HepG2 (cell line): ENCODE results near the gene SPRY1. TPM values are rescaled to one million over a fixed set of nuclear protein-coding genes. Genes with fewer than 3 reads are reported as not detected.
A peak's percentile ranks its signal among the peaks of the same experiment; 100 is the strongest.

Experiments used
- FOXO4 ChIP-seq: sonication (generic); formaldehyde crosslinking; conservative IDR thresholded peaks from 2 replicates; pipeline ENCODE4 v1.8.1; 2023; ENCODE audit warnings: missing genetic modification reagents
- ISX ChIP-seq: sonication (generic); formaldehyde crosslinking; conservative IDR thresholded peaks from 2 replicates; pipeline ENCODE4 v1.5.0; 2020; ENCODE audit warnings: missing genetic modification reagents
- MAFK ChIP-seq, 2 experiments: IDR thresholded peaks in 1 of 2; conservative IDR thresholded peaks in 1 of 2; 2 replicates each; pipeline ENCODE4 v1.6.1; 2011; ENCODE audit warnings: improper control_type of control experiment in 2 of 2, low read length in 2 of 2
- MXD4 ChIP-seq: IDR thresholded peaks from 2 replicates; pipeline ENCODE4 v1.6.1; 2016; ENCODE audit warnings: mild to moderate bottlenecking, missing biosample characterization, missing genetic modification reagents
- POGK ChIP-seq: sonication (generic); formaldehyde crosslinking; conservative IDR thresholded peaks from 2 replicates; pipeline ENCODE4 v1.8.0; 2022; ENCODE audit warnings: mild to moderate bottlenecking, moderate library complexity, missing genetic modification reagents
- RCOR2 ChIP-seq: IDR thresholded peaks from 2 replicates; pipeline ENCODE4 v1.6.1; 2016; ENCODE audit warnings: missing biosample characterization, missing genetic modification reagents
- SAP130 ChIP-seq: IDR thresholded peaks from 2 replicates; pipeline ENCODE4 v1.6.1; 2016; ENCODE audit warnings: low read depth
- SKIL ChIP-seq: sonication (generic); formaldehyde crosslinking; IDR thresholded peaks from 2 replicates; pipeline ENCODE4 v1.8.0; 2022; ENCODE audit warnings: missing genetic modification reagents, mild to moderate bottlenecking, moderate library complexity, borderline replicate concordance
- SMAD9 ChIP-seq: sonication (generic); formaldehyde crosslinking; IDR thresholded peaks from 2 replicates; pipeline ENCODE4 v1.5.1; 2020; ENCODE audit warnings: mild to moderate bottlenecking, missing genetic modification reagents
- SPEN ChIP-seq: sonication (generic); formaldehyde crosslinking; IDR thresholded peaks from 2 replicates; pipeline ENCODE4 v1.5.1; 2020; ENCODE audit warnings: low read depth, mild to moderate bottlenecking, missing genetic modification reagents
- SYNCRIP ChIP-seq: fragments of 200-400 bp; formaldehyde crosslinking; IDR thresholded peaks from 2 replicates; pipeline ENCODE4 v1.6.1; 2018; ENCODE audit warnings: mild to moderate bottlenecking, low read depth, low read length; ENCODE audit not compliant: insufficient read depth
- THAP8 ChIP-seq: sonication (generic); formaldehyde crosslinking; IDR thresholded peaks from 2 replicates; pipeline ENCODE4 v1.5.1; 2020; ENCODE audit warnings: missing genetic modification reagents, mild to moderate bottlenecking, borderline replicate concordance
- ZBTB21 ChIP-seq: sonication (generic); formaldehyde crosslinking; IDR thresholded peaks from 2 replicates; pipeline ENCODE4 v1.4.0; 2020; ENCODE audit warnings: missing genetic modification reagents
- ZNF235 ChIP-seq: sonication (generic); formaldehyde crosslinking; IDR thresholded peaks from 2 replicates; pipeline ENCODE4 v1.8.1; 2023; ENCODE audit warnings: mild to moderate bottlenecking, missing genetic modification reagents, borderline replicate concordance
- ZNF317 ChIP-seq: sonication (generic); formaldehyde crosslinking; IDR thresholded peaks from 2 replicates; pipeline ENCODE4 v1.5.0; 2020; ENCODE audit warnings: mild to moderate bottlenecking, missing genetic modification reagents
- ZNF354B ChIP-seq: sonication (generic); formaldehyde crosslinking; IDR thresholded peaks from 2 replicates; pipeline ENCODE4 v1.8.0; 2022; ENCODE audit warnings: mild to moderate bottlenecking, missing genetic modification reagents
- ZNF563 ChIP-seq: sonication (generic); formaldehyde crosslinking; IDR thresholded peaks from 2 replicates; pipeline ENCODE4 v1.8.0; 2022; ENCODE audit warnings: mild to moderate bottlenecking, moderate library complexity, missing genetic modification reagents
- ZNF615 ChIP-seq: sonication (generic); formaldehyde crosslinking; IDR thresholded peaks from 2 replicates; pipeline ENCODE4 v1.5.0; 2020; ENCODE audit warnings: mild to moderate bottlenecking, missing genetic modification reagents, borderline replicate concordance
- ZNF883 ChIP-seq: sonication (generic); formaldehyde crosslinking; IDR thresholded peaks from 2 replicates; pipeline ENCODE4 v1.5.1; 2020; ENCODE audit warnings: mild to moderate bottlenecking, missing genetic modification reagents; ENCODE audit errors: not compliant biosample characterization
- ZNF891 ChIP-seq: sonication (generic); formaldehyde crosslinking; IDR thresholded peaks from 2 replicates; pipeline ENCODE4 v1.5.0; 2020; ENCODE audit warnings: mild to moderate bottlenecking, missing genetic modification reagents
- polyA plus RNA-seq, 8 experiments: library from polyadenylated mRNA; depleted of rRNA in 3 of 8; stranded (reverse) in 7 of 8; unstranded in 1 of 8; fragments of >200 nt; fragmentation: Illumina TruSeq in 4 of 8; extraction: Trizol in 4 of 8; gene quantifications; 2 replicates each; pipeline versions ENCODE4 v1.2.1 to v1.2.3, GENCODE V29; 2011 to 2016; ENCODE audit warnings: low read depth in 4 of 8, missing spikeins in 1 of 8, mixed read lengths in 1 of 8; ENCODE audit not compliant: insufficient read depth in 1 of 8
- total RNA-seq, 5 experiments: library from RNA; depleted of rRNA; stranded (reverse); fragments of >200 nt; fragmentation: Illumina TruSeq; extraction: Trizol; gene quantifications; 2 replicates each; pipeline ENCODE4 v1.2.3, GENCODE V29; 2016; ENCODE audit warnings: low read depth in 1 of 5

Gene SPRY1
- total and polyA plus RNA-seq, 2 of the 13 experiments (the other 11 are each of a cell fraction or from before 2014, with no cell fraction given) = 24.7 to 33.4 TPM

GRCh38 chr4:123415977-123416376 lies 19.4 kb downstream of the SPRY1 start (continued):
- TF ChIP-seq ZNF563 (no peak), ZNF883 (CRISPR knock-in tag) (no peak), RCOR2 (CRISPR knock-in tag) (peak; percentile 79; the same call in 1 of the 2 replicates), ZNF891 (CRISPR knock-in tag) (no peak), FOXO4 (CRISPR knock-in tag) (no peak), SKIL (peak; percentile 70; the same call in 1 of the 2 replicates), MAFK (conservative IDR thresholded peaks at IDR 0.05 in 1 of 2, IDR thresholded peaks at IDR 0.05 in 1 of 2; ENCODE audit: low read length in 2 of 2) (no peak), SAP130 (peak; percentile 78), SMAD9 (CRISPR knock-in tag) (no peak), ZNF235 (CRISPR knock-in tag) (no peak), THAP8 (CRISPR knock-in tag) (no peak), SPEN (CRISPR knock-in tag) (no peak), MXD4 (CRISPR knock-in tag) (no peak), SYNCRIP (no peak), ZNF317 (CRISPR knock-in tag) (no peak), POGK (CRISPR knock-in tag) (no peak), ZNF615 (no peak), ZBTB21 (CRISPR knock-in tag) (no peak), ZNF354B (no peak), ISX (CRISPR knock-in tag) (no peak)
